Esophagus squamous epithelium (tissue), 4 donors: Measurements from ENCODE around the gene ADAMTS3.

Experiments used
- CTCF ChIP-seq, 6 experiments: fragments of 450-650 bp in 4 of 6; fragments of 200-600 bp in 2 of 6; sonication (generic) in 2 of 6; IDR thresholded peaks; one replicate each; pipeline ENCODE4 v1.5.1; 2016 to 2019; ENCODE audit warnings: antibody characterized with exemption in 6 of 6, mild to moderate bottlenecking in 4 of 6, moderate library complexity in 4 of 6
- POLR2A ChIP-seq, 4 donors: fragments of 450-650 bp; IDR thresholded peaks; one replicate each; pipeline ENCODE4 v1.6.1; 2017; ENCODE audit warnings: antibody characterized with exemption in 4 of 4, mild to moderate bottlenecking in 4 of 4, moderate library complexity in 3 of 4

GRCh38 chr4:72507167-72507566 is 61.9 kb downstream of the ADAMTS3 start:
- TF ChIP-seq CTCF (IDR thresholded peaks at IDR 0.05) (no peak), POLR2A (IDR thresholded peaks at IDR 0.05) (no peak)
